Measurements from ENCODE around the gene LGALS12.

Gene LGALS12

GRCh38 chr11:63564056-63564774, 58.3 kb downstream of the LGALS12 start:
- DNase-seq: peak; percentile 15

GRCh38 chr11:63564784-63565350, 59.0 kb downstream of the LGALS12 start:
- DNase-seq: no peak

Measured in suppressor macrophage treated with lipopolysaccharide for 4 hours (primary cell).